ENCODE data around the gene CZIB. TPM values are rescaled to one million over a fixed set of nuclear protein-coding genes. Genes with fewer than 3 reads are reported as not detected.

CZIB gene
- total and polyA plus RNA-seq, 4 donors = 45.6 to 126 (median 78.1) TPM

Other genes starting within 250 kb of the CZIB start
- 100 to 1,000 TPM in 1 of 2 donors, 10 to 100 TPM in 1; 54.8 to 152 TPM for gene PODN, start 158.4 kb downstream of the CZIB start, total RNA-seq
- gene PODN, start 158.4 kb downstream of the CZIB start, polyA plus RNA-seq = 10 to 100 TPM; 14.3 to 52.9 TPM
- gene SLC1A7, start 78.0 kb downstream of the CZIB start, total RNA-seq = 1 to 10 TPM in 1 of 2 donors, under 1 TPM in 1; 0.16 to 1.4 TPM
- gene SLC1A7, start 78.0 kb downstream of the CZIB start, polyA plus RNA-seq = under 1 TPM in 1 of 2 donors, not detected in 1; 0.25 TPM
- gene CPT2, start 23.8 kb downstream of the CZIB start, total RNA-seq = 10 to 100 TPM in 1 of 2 donors, 1 to 10 TPM in 1; 9.2 to 10.5 TPM
- 10 to 100 TPM in 1 of 2 donors, 1 to 10 TPM in 1; 7.8 to 12.8 TPM for gene CPT2, start 23.8 kb downstream of the CZIB start, polyA plus RNA-seq
- gene MAGOH, start 17.9 kb upstream of the CZIB start, total RNA-seq = 10 to 100 TPM; 26.7 to 32.0 TPM
- gene MAGOH, start 17.9 kb upstream of the CZIB start, polyA plus RNA-seq = 10 to 100 TPM; 46.3 to 65.2 TPM
- 10 to 100 TPM in 1 of 2 donors, 1 to 10 TPM in 1; 8.1 to 12.3 TPM for gene LRP8, start 107.4 kb upstream of the CZIB start, total RNA-seq
- gene LRP8, start 107.4 kb upstream of the CZIB start, polyA plus RNA-seq = 1 to 10 TPM; 1.1 to 3.6 TPM
- not detected for gene DMRTB1, start 238.8 kb upstream of the CZIB start, total RNA-seq
- gene DMRTB1, start 238.8 kb upstream of the CZIB start, polyA plus RNA-seq = not detected

All from aorta (tissue), 4 donors.